ENCODE data around the gene SLC39A11. TPM values are rescaled to one million over a fixed set of nuclear protein-coding genes. Genes with fewer than 3 reads are reported as not detected.

SLC39A11 gene
- total and polyA plus RNA-seq, 4 donors, result 18.9 to 44.9 (median 28.2) TPM

DNA sequence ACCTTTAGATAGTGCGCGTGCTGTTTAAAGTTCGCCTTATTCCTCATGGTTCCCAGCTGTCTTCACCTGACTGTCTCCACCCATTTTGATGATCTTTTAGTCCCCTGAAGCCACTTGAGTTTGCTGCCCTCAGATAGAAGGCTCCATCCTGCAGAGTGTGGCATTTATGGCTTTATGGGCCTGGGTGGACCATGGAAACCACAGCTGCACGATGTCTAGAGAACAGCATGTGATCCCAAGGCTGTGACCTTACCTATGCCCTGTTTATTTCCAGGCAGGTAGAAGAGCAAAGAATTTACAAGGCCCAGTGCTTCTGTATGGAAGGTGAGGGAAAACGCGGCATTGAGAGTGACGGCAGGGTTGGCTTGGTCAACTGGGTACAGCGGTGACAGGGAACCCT lies 356.9 kb downstream of the SLC39A11 start:
- no peak overlapping the region for H3K27ac ChIP-seq (ENCODE audit: low read depth in 1 of 2, low read length in 2 of 2)
- 88% methylated on average over 8 of the region's 8 CpGs for WGBS
- H3K4me3 ChIP-seq (ENCODE audit: low read depth in 1 of 3, low read length in 3 of 3), result no peak overlapping the region
- no peak overlapping the region for H3K9ac ChIP-seq (ENCODE audit: low read depth in 1 of 2, low read length in 2 of 2)
- TF ChIP-seq, protein P1, sequence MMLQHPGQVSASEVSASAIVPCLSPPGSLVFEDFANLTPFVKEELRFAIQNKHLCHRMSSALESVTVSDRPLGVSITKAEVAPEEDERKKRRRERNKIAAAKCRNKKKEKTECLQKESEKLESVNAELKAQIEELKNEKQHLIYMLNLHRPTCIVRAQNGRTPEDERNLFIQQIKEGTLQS (IDR thresholded peaks at IDR 0.05), result no peak
- TF ChIP-seq YY1 (IDR thresholded peaks at IDR 0.05) (no peak), HNF4A (conservative IDR thresholded peaks at IDR 0.05) (no peak), JUND (IDR thresholded peaks at IDR 0.05) (no peak), NR2F2 (IDR thresholded peaks at IDR 0.05) (no peak), FOXA2 (IDR thresholded peaks at IDR 0.05) (no peak)
- TF ChIP-seq, protein P2, sequence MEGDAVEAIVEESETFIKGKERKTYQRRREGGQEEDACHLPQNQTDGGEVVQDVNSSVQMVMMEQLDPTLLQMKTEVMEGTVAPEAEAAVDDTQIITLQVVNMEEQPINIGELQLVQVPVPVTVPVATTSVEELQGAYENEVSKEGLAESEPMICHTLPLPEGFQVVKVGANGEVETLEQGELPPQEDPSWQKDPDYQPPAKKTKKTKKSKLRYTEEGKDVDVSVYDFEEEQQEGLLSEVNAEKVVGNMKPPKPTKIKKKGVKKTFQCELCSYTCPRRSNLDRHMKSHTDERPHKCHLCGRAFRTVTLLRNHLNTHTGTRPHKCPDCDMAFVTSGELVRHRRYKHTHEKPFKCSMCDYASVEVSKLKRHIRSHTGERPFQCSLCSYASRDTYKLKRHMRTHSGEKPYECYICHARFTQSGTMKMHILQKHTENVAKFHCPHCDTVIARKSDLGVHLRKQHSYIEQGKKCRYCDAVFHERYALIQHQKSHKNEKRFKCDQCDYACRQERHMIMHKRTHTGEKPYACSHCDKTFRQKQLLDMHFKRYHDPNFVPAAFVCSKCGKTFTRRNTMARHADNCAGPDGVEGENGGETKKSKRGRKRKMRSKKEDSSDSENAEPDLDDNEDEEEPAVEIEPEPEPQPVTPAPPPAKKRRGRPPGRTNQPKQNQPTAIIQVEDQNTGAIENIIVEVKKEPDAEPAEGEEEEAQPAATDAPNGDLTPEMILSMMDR (IDR thresholded peaks at IDR 0.05; ENCODE audit: low read depth, low read length, missing input control), result no peak
- no peaks in the 10 kb centered on the region for H3K9me3 ChIP-seq (ENCODE audit: control insufficient read depth in 4 of 4, low read length in 3 of 4)
- DNase-seq (ENCODE audit: low spot score), result no peak
- peaks cover 0 to 6% (median 1%) of the 10 kb centered on the region in 4 donors for H3K36me3 ChIP-seq (ENCODE audit: control insufficient read depth in 4 of 4, insufficient read depth in 3 of 4, low read depth in 1 of 4, low read length in 3 of 4)
- H3K27me3 ChIP-seq (ENCODE audit: control insufficient read depth in 4 of 4, insufficient read depth in 4 of 4, low read length in 3 of 4), result no peaks in the 10 kb centered on the region
- peaks cover 0 to 3% (median 1%) of the 10 kb centered on the region in 4 donors for H3K4me1 ChIP-seq (ENCODE audit: control insufficient read depth in 4 of 4, insufficient read depth in 4 of 4, low read length in 3 of 4)

GRCh38 chr17:72735048-72735447 lies 357.4 kb downstream of the SLC39A11 start:
- Histone ChIP-seq H3K36me3 (ENCODE audit: control insufficient read depth in 4 of 4, insufficient read depth in 3 of 4, low read depth in 1 of 4, low read length in 3 of 4) (peaks cover 0 to 6% (median 1%) of the 10 kb centered on the region in 4 donors), H3K4me1 (ENCODE audit: control insufficient read depth in 4 of 4, insufficient read depth in 4 of 4, low read length in 3 of 4) (peaks cover 0 to 3% (median 1%) of the 10 kb centered on the region in 4 donors), H3K27me3 (ENCODE audit: control insufficient read depth in 4 of 4, insufficient read depth in 4 of 4, low read length in 3 of 4) (no peaks in the 10 kb centered on the region), H3K4me3 (ENCODE audit: low read depth in 1 of 3, low read length in 3 of 3) (no peak overlapping the region), H3K27ac (ENCODE audit: low read depth in 1 of 2, low read length in 2 of 2) (no peak overlapping the region), H3K9ac (ENCODE audit: low read depth in 1 of 2, low read length in 2 of 2) (no peak overlapping the region), H3K9me3 (ENCODE audit: control insufficient read depth in 4 of 4, low read length in 3 of 4) (no peaks in the 10 kb centered on the region)
- no peak for TF ChIP-seq HNF4G (IDR thresholded peaks at IDR 0.05)
- no peak for TF ChIP-seq ZBTB33 (IDR thresholded peaks at IDR 0.05)
- TF ChIP-seq FOXA1 (IDR thresholded peaks at IDR 0.05), result no peak
- no peak for TF ChIP-seq MAX (IDR thresholded peaks at IDR 0.05)
- no peak for TF ChIP-seq FOXA2 (IDR thresholded peaks at IDR 0.05)
- TF ChIP-seq, protein P2 (IDR thresholded peaks at IDR 0.05; ENCODE audit: low read depth, low read length, missing input control), result no peak
- TF ChIP-seq RXRA (IDR thresholded peaks at IDR 0.05), result no peak
- no peak for TF ChIP-seq REST (IDR thresholded peaks at IDR 0.05)
- TF ChIP-seq NR2F2 (IDR thresholded peaks at IDR 0.05), result no peak
- TF ChIP-seq EGR1 (IDR thresholded peaks at IDR 0.05; ENCODE audit: low read depth in 2 of 2), result no peak
- no peak for TF ChIP-seq JUND (IDR thresholded peaks at IDR 0.05)
- no peak for TF ChIP-seq RAD21 (IDR thresholded peaks at IDR 0.05)
- no peak for TF ChIP-seq TAF1 (conservative IDR thresholded peaks at IDR 0.05)
- TF ChIP-seq, protein P1 (IDR thresholded peaks at IDR 0.05), result no peak
- TF ChIP-seq GABPA (IDR thresholded peaks at IDR 0.05 in 1 of 2, conservative IDR thresholded peaks at IDR 0.05 in 1 of 2), result no peak
- TF ChIP-seq YY1 (IDR thresholded peaks at IDR 0.05), result no peak
- no peak for TF ChIP-seq SP1 (IDR thresholded peaks at IDR 0.05)
- no peak for TF ChIP-seq HNF4A (conservative IDR thresholded peaks at IDR 0.05)
- WGBS, result 96% methylated on average over 10 of the region's 10 CpGs
- no peak for DNase-seq (ENCODE audit: low spot score)
